ENCODE measurements around the gene KAZN.

GRCh38 chr1:15155191-15155590, 556.7 kb downstream of the KAZN start:
- TF ChIP-seq CTCF (IDR thresholded peaks at IDR 0.05; ENCODE audit: control extremely low read depth in 1 of 3, insufficient read depth in 1 of 3, low read depth in 1 of 3, low read length in 3 of 3): no peak
- no peak for TF ChIP-seq TBP (IDR thresholded peaks at IDR 0.05; ENCODE audit: low read depth, low read length)
- TF ChIP-seq KDM4A (IDR thresholded peaks at IDR 0.05; ENCODE audit: low read depth, low read length, severe bottlenecking): no peak
- TF ChIP-seq CEBPB (IDR thresholded peaks at IDR 0.05; ENCODE audit: low read depth, low read length): no peak
- TF ChIP-seq POLR2A (IDR thresholded peaks at IDR 0.05; ENCODE audit: control extremely low read depth in 1 of 2, low read depth in 2 of 2, low read length in 2 of 2): no peak
- no peak for TF ChIP-seq TAF7 (optimal IDR thresholded peaks at IDR 0.05; ENCODE audit: borderline replicate concordance, low read depth, low read length)
- TF ChIP-seq ZNF274 (IDR thresholded peaks at IDR 0.05; ENCODE audit: borderline replicate concordance, extremely low read depth, low read length): no peak
- TF ChIP-seq EP300 (IDR thresholded peaks at IDR 0.05; ENCODE audit: borderline replicate concordance in 1 of 2, low read depth in 2 of 2, low read length in 2 of 2): no peak
